Measurements from ENCODE around the gene PSMA4.

- TF ChIP-seq, protein P1, sequence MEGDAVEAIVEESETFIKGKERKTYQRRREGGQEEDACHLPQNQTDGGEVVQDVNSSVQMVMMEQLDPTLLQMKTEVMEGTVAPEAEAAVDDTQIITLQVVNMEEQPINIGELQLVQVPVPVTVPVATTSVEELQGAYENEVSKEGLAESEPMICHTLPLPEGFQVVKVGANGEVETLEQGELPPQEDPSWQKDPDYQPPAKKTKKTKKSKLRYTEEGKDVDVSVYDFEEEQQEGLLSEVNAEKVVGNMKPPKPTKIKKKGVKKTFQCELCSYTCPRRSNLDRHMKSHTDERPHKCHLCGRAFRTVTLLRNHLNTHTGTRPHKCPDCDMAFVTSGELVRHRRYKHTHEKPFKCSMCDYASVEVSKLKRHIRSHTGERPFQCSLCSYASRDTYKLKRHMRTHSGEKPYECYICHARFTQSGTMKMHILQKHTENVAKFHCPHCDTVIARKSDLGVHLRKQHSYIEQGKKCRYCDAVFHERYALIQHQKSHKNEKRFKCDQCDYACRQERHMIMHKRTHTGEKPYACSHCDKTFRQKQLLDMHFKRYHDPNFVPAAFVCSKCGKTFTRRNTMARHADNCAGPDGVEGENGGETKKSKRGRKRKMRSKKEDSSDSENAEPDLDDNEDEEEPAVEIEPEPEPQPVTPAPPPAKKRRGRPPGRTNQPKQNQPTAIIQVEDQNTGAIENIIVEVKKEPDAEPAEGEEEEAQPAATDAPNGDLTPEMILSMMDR (IDR thresholded peaks at IDR 0.05): no peak
- no peak for TF ChIP-seq EZH2 (IDR thresholded peaks at IDR 0.05; ENCODE audit: borderline replicate concordance, insufficient read depth, low read depth, low read length, poor library complexity, severe bottlenecking)
Measured at GRCh38 chr15:78550194-78550593, 9.9 kb downstream of the PSMA4 start.

Measured in B cell (primary cell).